Left colon (tissue), 2 donors: ENCODE measurements around the gene AKT1. TPM values are rescaled to one million over a fixed set of nuclear protein-coding genes. Genes with fewer than 3 reads are reported as not detected.
A peak's percentile ranks its signal among the peaks of the same experiment; 100 is the strongest.
"Not testable (repeated sequence)": the region's sequence is repeated elsewhere in the genome, so short reads cannot be mapped to it uniquely, and the experiment has no call there.

Experiments used
- ATAC-seq: fragments of 200-7000 bp; cut with Tn5 transposase; one replicate; pipeline ENCODE4 v1.9.1; 2020; ENCODE audit warnings: mild to moderate bottlenecking, moderate library complexity
- DNase-seq, 2 donors: peaks; one replicate each; pipeline ENCODE4 v3.0.0-alpha.2; 2020
- intact Hi-C, 2 donors: fragments of 100-400 bp; cut with DNase I in 1 of 2; cut with micrococcal nuclease in 1 of 2; formaldehyde crosslinking; loops; one replicate each; pipeline versions ENCODE4 v1.11.2 to v1.14.0; 2022; cut with DNase I, micrococcal nuclease
- total RNA-seq, 2 donors: library from RNA; stranded (reverse); fragmentation: NEBNext Ultra II Directional; extraction: Animal tissue kit (Norgen Biotek cat#: 25700); gene quantifications; one replicate each; pipeline ENCODE4 v1.2.1, GENCODE V29; 2021
- donor health status: DM: no; HTN: no; CAD: no.
- donor health status: DM: yes; HTN: yes; CAD: no.

AKT1 gene
- total RNA-seq, 2 donors from 2014 or later, result 132 to 135 TPM

DNA sequence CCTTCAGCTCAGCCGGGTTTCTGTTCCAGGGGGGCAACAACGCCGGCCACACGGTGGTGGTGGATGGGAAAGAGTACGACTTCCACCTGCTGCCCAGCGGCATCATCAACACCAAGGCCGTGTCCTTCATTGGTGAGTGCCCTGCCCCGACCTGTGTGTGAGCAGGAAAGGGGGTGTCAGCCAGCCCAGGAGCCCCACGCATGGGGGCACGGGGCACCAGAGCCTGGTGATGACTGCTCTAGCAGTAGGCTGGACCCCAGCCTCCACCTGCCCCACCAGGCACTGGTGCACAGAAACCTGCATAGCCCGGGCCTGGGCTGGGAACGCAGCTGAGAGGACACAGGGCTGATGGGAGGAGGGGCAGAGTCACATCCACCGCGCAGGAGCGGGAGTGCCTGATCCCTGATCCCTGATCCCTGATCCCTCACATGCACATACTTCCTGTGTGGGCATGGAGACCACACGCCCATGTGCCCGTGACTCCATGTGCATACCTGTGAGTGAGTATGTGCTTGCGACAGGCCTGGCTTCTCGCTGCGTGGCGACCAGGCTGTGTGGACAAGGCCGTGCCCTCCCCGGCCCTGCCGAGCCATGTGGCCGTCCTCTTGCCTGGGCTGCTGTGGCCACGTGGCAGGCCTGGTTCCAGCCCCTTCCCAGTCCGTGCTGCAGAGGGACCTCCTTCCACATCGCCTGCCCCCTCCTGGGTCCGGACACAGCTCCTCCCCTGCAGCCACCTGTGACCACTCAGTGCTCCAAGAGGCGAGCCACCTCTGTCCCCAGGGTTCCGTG, 60.4 kb downstream of the AKT1 start:
- DNase-seq (no peak), ATAC-seq (no peak)
- intact Hi-C loops, result no loop called here

- DNase-seq (no peak), ATAC-seq (no peak)
- intact Hi-C loops, result no loop called here
These were observed 61.0 kb downstream of the AKT1 start for GRCh38 chr14:104734601-104734990.

DNA sequence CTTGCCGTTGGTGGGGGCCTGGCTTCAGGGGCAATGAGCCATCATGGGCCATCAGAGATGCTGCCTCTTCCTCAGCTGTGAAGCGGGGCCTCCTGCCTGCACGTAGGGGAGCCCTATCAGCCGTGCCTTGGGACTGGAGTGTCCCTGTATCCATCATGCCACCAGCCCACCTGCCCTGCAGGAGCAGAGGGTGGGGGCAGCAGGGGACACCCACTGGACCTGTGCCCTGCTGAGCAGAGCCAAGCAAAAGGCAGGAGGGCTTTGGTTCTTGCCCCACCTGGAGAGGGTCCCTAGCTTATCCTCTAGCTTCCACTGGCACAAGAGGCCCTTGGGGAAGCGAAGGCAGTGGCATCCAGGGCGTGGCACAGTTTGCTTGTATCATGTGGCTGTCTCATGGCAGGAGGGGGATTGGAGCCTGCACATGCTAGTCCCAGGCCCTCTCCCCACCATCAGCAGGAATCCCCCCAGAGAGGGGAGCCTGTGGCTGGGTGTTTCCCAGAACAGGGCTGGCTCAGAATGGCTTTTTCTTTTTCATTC, 61.4 kb downstream of the AKT1 start:
- intact Hi-C loops, result no loop called here
- DNase-seq (no peak), ATAC-seq (no peak)

- DNase-seq (peak; percentile 82 to 87), ATAC-seq (peak; percentile 80)
- intact Hi-C loops, result no loop called here
These were observed 62.4 kb downstream of the AKT1 start for GRCh38 chr14:104732931-104733681.

DNA sequence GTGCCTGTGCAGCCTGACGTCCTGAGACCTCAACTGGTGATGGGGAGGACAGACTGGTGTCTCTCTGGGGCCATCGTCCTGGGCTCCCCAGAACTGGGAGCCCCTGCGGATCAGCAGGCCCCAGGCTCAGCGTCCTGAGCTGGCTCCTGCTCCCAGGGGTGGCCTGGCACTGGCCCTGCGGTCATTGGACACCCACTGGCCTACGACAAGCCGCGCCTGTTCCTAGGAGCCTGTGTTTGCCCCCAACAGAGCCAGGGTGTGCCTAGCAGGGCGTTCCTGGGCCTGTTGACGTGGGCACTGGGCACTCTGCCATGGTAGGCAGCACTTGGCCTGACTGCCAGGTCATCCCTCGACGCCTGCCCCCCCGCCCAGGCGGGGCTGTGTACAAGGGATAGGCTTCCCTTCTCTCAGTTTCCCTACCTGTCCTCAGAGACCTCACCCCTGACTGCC, 63.2 kb downstream of the AKT1 start:
- DNase-seq (peak; percentile 91 to 93), ATAC-seq (peak; percentile 84)
- intact Hi-C loops, result no loop called here

DNA sequence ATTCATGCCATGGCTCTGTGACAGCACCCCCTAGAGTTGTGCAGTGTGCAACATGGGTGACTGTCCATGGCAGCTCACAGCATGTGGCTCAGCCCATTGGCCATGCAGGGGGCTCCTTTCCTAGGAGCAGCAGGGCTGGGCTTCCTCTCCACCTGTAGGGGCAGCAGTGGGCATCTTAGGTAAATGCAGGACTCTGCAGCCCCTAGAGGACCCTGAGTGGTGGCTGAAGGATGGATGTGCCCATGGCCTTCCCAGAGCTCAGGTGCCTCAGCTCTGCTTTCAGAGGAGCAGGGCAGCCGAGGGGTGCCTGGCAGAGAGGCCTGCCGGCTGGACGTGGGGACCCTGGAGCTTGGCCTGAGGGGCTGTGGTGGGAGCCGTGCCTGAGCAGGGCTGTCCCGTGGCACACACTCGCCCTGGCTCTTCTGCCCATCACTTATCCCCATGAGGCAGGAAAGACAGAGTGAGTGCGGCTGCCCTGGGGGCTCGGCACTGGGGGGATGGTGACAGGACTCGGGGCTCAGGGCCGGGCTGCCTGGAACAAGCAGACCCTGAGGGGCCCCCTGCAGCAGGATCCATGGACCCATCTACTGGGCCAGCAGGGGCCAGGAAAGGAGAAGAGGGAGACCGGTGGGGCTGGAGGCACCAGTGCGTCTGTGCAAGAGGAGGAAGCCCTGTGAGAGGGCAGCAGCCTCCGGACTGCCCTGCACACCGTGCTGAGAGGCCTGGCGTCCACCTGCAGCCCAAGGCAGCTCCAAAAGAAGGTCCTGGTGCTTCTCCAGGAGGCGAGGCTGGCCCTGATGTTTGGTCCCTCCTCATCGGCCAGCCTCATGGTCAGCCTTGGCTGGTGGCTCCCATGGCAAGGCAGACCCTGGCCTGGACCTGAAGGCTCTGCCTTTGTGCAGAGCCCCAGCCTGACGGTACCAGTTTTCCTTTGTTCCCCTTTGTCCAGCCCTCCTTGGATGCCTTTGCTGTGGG, 63.9 kb downstream of the AKT1 start:
- ATAC-seq, result no peak
- intact Hi-C loops, result no loop called here
- DNase-seq, result no peak

DNA sequence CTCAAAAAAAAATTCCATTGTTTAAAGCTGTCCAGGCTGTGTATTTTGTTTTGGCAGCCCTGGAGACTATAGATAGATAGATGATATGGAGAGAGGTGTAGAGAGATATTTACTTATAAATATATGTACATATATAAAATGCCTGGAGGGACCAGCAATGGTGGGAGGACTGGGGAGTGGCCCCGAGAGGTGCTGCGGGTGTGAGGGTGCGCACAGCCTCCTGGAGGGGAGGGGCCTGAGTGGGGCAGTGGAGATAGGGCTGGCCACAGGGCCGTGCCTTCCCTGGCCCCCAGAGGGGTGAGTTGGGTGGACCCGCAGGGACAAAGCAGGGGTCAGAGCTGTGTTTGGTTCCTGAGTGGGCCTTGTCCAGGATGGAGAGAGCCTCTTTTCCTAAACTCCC, 65.1 kb downstream of the AKT1 start:
- no peak for DNase-seq
- intact Hi-C loops, result no loop called here

GRCh38 chr14:104729835-104730181, 65.7 kb downstream of the AKT1 start:
- DNase-seq (no peak), ATAC-seq (no peak)
- intact Hi-C loops, result no loop called here

More for the DNA sequence above, 65.1 kb downstream of the AKT1 start:
- no peak for ATAC-seq

DNA sequence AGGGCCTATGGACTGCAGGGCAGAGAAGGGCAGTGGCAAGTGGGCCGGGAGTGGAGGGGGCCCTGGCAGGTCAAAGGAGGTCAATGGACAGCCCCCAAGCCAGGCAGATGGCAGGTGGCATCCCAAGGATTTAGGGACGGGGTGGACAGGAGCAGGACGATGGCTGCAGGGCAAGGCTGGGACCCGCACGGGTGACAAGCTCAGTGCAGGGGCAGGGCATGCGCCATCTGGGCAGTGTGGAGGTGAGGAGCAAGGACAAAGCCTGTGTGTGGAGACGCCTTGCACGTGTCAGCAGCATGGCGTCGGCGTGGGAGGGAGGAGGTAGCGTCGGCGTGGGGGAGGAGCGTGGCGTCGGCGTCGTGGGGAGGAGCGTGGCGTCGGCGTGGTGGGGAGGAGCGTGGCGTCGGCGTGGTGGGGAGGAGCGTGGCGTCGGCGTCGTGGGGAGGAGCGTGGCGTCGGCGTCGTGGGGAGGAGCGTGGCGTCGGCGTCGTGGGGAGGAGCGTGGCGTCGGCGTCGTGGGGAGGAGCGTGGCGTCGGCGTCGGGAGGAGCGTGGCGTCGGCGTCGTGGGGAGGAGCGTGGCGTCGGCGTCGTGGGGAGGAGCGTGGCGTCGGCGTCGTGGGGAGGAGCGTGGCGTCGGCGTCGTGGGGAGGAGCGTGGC, 66.2 kb downstream of the AKT1 start:
- DNase-seq, intact Hi-C loops, ATAC-seq: not testable (repeated sequence)

GRCh38 chr14:104728631-104729030, 66.9 kb downstream of the AKT1 start:
- no peak for DNase-seq
- intact Hi-C loops, result no loop called here
- ATAC-seq, result no peak

DNA sequence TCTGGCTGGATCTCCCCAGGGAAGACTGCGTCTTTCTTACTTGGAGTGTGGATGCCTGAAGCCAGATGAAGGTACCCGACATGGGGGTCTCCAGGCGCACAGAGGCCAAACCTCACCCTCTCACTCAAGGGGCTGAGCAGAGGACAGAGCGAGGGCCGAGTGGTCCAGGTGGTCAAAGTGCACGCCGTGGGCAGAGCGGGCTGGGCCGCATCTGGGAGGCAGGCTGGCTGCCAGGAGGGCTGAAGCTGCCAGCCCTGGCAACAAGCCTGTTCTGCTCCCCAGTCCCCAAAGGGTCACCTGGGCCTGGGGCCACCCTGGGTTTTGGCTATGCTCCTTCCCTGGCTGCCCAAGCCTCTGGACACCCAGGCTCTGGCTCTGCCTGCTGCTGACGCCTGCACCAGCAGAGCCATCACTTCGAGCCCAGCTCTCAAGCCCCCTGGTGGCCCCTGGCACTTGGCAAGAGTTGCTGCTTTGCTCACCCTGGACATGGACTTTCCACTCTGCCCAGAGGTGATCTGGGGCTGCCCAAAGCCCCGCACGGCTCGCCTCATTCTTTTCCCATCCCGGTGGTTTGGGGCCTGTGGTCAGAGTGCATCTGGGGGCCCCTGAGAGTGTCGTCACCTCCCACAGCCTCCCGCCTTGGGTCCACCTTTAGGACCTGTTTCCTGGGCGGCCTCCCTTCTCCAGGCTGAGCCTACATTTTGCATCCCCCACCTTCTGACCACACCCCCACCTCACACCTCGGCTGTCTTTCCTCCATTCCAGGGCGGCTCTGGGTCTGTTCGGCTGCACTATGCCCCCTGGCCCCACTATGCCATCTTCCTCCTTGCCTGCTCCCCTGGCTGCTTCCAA, 68.7 kb downstream of the AKT1 start:
- intact Hi-C loops, result no loop called here
- DNase-seq (no peak), ATAC-seq (no peak)

DNA sequence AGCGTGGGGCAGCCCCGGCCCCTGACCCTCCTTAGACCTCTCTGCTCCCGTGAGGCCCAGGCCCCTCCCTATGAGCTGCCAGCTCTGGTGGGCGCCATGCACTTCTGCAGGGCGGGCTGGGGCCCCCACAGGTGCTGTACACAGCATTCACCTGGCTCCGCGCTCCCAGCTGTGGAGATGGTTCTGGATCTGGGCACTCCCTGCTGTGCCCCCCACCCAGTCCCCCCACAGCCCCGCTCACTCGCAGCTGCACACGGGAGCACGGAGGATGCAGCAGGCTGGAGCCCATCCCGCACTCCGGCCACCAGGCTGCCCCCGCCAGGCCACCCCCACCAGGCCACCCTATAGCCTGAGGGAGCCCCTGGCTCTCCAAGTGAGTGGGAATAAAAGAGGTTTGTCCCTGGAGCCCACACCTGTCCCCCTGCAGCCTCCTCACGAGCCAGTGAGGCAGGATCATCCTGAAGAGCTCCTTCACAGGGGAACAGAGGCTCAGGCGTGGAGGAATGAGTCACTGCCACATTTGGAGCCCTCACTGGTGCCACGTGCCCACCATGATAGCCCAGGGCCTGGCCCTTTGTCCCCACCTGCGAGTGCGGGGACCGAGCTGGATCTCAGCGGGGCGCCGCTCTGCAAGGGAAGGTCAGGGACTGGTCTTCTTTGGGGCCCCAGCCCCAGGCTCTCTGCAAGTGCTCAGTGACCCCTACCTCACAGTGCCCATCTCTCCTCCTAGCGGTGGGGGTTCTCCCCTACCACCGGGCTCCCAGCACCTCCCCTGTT, 69.6 kb downstream of the AKT1 start:
- DNase-seq (no peak), ATAC-seq (no peak)
- intact Hi-C loops, result no loop called here

- intact Hi-C loops, result no loop called here
- peak in 1 of 2 donors; percentile 39 for DNase-seq
- ATAC-seq, result peak; percentile 15
These were observed 70.4 kb downstream of the AKT1 start for GRCh38 chr14:104724981-104725771.

GRCh38 chr14:104724407-104724980, 71.1 kb downstream of the AKT1 start:
- DNase-seq, result peak; percentile 59 to 67
- intact Hi-C loops, result no loop called here
- ATAC-seq, result peak; percentile 36

DNA sequence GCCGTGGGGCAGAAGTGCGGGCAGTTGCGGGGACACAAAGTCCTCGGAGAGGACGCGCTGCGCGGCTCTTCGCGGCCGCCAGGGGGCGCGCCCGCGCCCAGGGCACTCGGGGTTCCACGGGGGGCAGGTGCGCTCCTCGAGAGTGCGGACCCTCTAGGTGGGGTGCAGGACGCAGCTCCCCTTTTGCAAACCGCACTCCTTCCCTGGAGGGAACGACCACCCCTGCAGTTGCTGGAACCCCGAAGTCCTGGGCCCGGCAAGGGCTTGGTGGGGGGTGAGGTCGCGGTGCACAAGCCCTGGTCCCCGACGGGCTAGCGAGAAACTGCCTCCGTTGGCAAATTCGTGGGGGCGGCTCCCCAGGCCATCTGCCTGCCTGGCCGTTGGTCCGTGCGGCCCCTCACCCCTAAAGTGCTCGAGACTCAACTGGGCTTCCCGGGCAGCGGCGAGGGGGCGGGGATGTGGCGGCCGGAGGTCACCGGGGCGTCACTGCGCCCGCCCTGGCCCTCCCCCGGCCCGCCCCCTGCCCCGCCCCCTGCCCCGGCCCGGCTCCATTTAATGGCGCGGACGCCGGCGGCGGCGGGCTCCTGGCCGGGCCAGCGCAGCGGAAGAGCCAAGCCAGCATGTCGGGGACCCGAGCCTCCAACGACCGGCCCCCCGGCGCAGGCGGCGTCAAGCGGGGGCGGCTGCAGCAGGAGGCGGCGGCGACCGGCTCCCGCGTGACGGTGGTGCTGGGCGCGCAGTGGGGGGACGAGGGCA, 71.7 kb downstream of the AKT1 start, which contains the start of gene ADSS1:
Gene ADSS1, plus strand, starts transcription at position 579 of the 756 bp plus-strand sequence. Its CDS starts 42 bp downstream, at position 621.
- intact Hi-C loops, result no loop called here
- DNase-seq (peak; percentile 77 to 85), ATAC-seq (peak; percentile 73)
